Stimulated activated effector memory CD8-positive, alpha-beta T cell treated with anti-CD3 and anti-CD28 coated beads, Interleukin-12 subunit alpha, Interleukin-12 subunit beta, amount 100 ng/mL, for 72 hours (primary cell): ENCODE results near the gene CRTAC1.
"Not testable (repeated sequence)": the region's sequence is repeated elsewhere in the genome, so short reads cannot be mapped to it uniquely, and the experiment has no call there.

Experiments used
- ATAC-seq: fragments of 150-1000 bp; cut with Tn5 transposase; 2 replicates; pipeline ENCODE4 v1.10.0; 2021
- DNase-seq, 2 donors: peaks; one replicate each; pipeline ENCODE4 v3.0.0; 2021 to 2022; ENCODE audit warnings: low spot score in 2 of 2
- H3K27ac Mint-ChIP-seq: one replicate; pipeline ENCODE4 v1.8.0; 2022; ENCODE audit warnings: mild to moderate bottlenecking, mixed read lengths
- H3K36me3 Mint-ChIP-seq: one replicate; pipeline ENCODE4 v1.8.0; 2022; ENCODE audit warnings: mild to moderate bottlenecking, mixed read lengths
- H3K4me1 Mint-ChIP-seq: one replicate; pipeline ENCODE4 v1.8.0; 2022; ENCODE audit warnings: mixed read lengths
- H3K4me3 Mint-ChIP-seq: one replicate; pipeline ENCODE4 v1.8.0; 2022; ENCODE audit warnings: mild to moderate bottlenecking, mixed read lengths
- H3K9me3 Mint-ChIP-seq: one replicate; pipeline ENCODE4 v1.8.0; 2022; ENCODE audit warnings: mixed read lengths

CRTAC1 gene

DNA sequence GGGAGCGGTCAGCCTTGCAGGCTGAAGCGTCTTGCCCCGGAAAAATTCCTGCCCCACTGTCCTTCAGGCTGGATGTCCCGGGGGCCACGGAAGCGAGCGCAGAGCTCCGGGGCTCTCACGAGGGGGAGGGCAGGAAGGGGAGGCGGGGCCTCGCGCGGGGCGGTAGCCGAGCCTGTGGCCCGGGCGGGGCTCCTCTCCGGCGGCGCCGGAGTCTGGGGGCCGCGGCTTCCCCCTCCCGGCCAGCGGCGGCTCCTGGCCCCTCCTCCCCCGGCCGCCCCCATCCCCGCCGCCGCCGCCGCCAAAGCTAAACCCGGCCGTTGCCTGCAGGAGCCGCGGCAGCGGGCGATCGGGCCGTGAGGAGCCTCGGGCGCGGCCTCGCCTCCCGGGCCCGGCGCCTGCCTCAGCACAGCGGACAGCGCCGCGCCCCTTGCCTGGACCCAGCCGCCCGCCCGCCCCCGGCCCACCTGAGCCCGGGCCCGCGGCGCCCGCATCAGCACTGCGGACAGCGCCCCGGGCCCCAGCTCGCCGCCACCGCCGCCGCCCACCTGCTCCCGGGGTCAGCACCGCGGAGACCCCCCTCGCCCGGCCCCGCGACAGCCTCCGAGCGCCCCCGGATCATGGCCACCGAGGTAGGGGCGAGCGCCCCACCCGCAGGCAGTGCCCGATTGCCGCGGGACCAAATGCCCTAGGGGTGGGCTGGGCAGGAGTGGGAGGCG is 180.6 kb downstream of the CRTAC1 start, which contains the start of gene GOLGA7B:
TSS of gene GOLGA7B (plus strand) at position 157 of the 716 bp plus-strand sequence. CDS start at position 618, 461 bp downstream.
- Mint-ChIP-seq H3K4me1 (peaks cover 43% of the 10 kb centered on the region), H3K36me3 (peaks cover 6% of the 10 kb centered on the region), H3K4me3 (peak within 1 kb of the TSS; percentile 83), H3K9me3 (no peaks in the 10 kb centered on the region), H3K27ac (peak within 1 kb of the TSS; percentile 61)
- ATAC-seq, result peak; percentile 87
- DNase-seq, result peak; percentile 54 to 84

DNA sequence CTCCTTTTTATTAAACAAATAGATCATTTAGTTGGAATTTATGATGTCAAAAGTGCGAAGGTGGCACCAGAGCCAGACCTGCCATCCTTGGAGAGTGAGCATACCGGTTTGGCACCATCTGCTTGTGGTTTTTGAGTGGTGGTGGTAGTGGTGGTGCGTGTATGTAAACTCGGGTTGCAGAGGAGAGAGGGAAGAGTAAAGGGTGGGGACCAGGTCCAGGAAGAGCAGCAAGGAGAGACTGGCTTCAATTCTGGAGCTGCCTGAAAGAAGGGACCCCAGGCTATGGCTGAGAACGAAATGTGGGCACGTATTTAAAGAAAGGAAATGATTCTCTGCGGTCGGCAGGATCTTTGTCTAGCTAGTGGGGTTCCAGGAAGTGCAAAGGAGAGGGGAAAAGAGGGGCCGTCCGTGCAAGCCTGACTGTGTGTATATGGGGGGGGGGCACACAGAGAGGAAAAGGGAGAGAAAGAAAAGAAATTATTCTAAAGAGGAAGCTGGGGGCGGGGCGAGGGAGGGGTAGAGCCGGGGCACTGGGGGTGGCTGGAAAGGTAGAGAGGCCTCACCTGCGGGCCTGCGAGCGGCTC is 181.2 kb downstream of the CRTAC1 start:
- peak; percentile 19 for ATAC-seq
- Mint-ChIP-seq H3K27ac (peak overlapping the region; percentile 61), H3K9me3 (no peaks in the 10 kb centered on the region), H3K4me3 (peak overlapping the region; percentile 83), H3K36me3 (peaks cover 6% of the 10 kb centered on the region), H3K4me1 (peaks cover 43% of the 10 kb centered on the region)
- no peak for DNase-seq

DNA sequence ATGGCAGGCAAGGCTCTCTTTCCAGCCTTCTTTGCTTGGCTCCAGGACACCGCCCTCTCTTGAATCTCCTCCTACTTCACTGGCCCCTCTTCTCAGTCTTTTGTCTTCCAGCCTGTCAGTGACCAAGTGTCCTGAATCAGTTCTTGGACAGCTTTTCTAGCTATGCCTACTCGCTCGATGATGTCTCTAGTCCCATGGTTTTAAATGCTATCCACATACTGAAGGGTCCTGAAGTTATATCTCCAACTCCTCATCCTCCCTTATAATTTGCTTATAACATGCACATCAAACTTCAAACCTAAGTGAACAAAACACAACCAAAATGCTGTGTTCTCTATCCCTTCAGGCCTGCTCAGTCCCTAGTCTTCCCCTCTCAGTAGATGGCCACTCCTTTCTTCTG is 185.7 kb downstream of the CRTAC1 start:
- ATAC-seq (no peak), DNase-seq (no peak)
- H3K27ac Mint-ChIP-seq, result no peak overlapping the region
- no peak overlapping the region for H3K4me3 Mint-ChIP-seq
- H3K9me3 Mint-ChIP-seq, result no peaks in the 10 kb centered on the region
- H3K4me1 Mint-ChIP-seq, result peaks cover 18% of the 10 kb centered on the region
- peaks cover 6% of the 10 kb centered on the region for H3K36me3 Mint-ChIP-seq

DNA sequence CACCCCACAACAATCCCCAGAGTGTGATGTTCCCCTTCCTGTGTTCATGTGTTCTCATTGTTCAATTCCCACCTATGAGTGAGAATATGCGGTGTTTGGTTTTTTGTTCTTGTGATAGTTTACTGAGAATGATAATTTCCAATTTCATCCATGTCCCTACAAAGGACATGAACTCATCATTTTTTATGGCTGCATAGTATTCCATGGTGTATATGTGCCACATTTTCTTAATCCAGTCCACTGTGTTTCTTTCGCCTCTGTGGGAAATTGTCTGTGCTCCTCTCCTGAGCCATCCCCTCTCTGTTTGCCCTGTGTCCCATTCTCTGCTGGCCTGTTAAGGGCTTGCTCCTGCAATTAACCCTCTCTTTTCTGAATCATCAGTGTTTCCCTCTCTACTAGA is 186.4 kb downstream of the CRTAC1 start:
- H3K4me3 Mint-ChIP-seq, DNase-seq, ATAC-seq, H3K36me3 Mint-ChIP-seq, H3K27ac Mint-ChIP-seq, H3K9me3 Mint-ChIP-seq: not testable (repeated sequence)
- H3K4me1 Mint-ChIP-seq, result peaks cover 13% of the 10 kb centered on the region

DNA sequence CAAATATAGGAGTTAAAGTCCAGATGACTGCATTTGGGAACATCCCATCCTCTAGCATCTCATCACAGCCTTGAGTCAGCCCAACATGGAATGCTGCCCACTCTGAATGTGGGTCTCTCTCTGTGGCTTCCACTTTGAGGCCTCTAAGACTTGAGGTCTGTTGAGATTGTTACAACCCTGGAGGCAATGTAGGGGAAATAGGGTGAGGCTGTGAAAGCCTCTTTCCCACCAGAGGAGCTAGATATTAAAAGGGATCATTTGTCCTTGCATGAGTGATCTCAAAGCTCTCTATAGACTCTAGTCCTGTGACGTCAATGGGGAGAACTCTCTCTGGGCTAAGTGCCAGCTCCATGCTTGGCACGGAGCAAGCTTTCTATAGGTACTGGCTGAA is 187.1 kb downstream of the CRTAC1 start:
- DNase-seq (no peak), ATAC-seq (no peak)
- no peaks in the 10 kb centered on the region for H3K36me3 Mint-ChIP-seq
- H3K27ac Mint-ChIP-seq, result no peak overlapping the region
- no peaks in the 10 kb centered on the region for H3K9me3 Mint-ChIP-seq
- H3K4me3 Mint-ChIP-seq, result no peak overlapping the region
- H3K4me1 Mint-ChIP-seq, result peaks cover 9% of the 10 kb centered on the region

DNA sequence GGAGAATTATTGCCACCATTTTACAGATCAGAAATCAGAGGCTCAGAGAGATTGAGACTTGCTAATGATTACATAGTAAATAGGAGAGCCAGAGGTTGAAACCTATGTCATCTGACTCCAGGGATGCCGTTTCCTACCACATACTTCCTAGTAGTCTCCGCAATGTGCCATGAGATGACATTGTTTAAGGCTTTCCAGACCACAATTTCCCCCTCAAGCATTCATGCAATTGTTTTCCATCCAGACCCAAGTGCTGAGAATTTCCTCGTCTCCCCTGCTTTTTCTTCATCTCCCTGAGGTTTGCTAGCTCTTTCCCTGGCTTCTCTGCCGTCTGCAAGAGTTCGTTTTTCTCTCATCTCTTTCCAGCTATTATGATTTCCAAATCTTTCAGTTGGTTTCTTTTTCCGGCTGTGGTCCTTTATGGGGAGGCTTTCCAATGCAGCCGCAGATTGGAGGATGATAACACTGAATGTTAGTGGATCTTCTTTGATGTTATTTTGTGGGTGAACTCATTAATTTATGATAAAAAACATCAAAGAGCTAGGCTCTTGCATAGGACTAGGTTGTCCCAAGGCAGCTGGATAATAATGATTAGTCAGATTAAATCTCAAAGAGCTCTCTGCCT is 187.7 kb downstream of the CRTAC1 start:
- no peak overlapping the region for H3K4me3 Mint-ChIP-seq
- H3K27ac Mint-ChIP-seq, result no peak overlapping the region
- peaks cover 9% of the 10 kb centered on the region for H3K4me1 Mint-ChIP-seq
- ATAC-seq (no peak), DNase-seq (no peak)
- no peaks in the 10 kb centered on the region for H3K36me3 Mint-ChIP-seq
- H3K9me3 Mint-ChIP-seq, result no peaks in the 10 kb centered on the region

DNA sequence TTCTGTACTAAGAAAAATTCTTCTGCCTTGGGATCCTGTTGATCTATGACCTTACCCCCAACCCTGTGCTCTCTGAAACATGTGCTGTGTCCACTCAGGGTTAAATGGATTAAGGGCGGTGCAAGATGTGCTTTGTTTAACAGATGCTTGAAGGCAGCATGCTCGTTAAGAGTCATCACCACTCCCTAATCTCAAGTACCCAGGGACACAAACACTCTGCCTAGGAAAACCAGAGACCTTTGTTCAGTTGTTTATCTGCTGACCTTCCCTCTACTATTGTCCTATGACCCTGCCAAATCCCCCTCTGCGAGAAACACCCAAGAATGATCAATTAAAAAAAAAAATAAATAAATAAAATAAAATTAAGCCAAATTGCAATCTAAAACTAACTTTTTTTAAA is 188.3 kb downstream of the CRTAC1 start:
- not testable (repeated sequence) for H3K36me3 Mint-ChIP-seq, H3K9me3 Mint-ChIP-seq, H3K4me3 Mint-ChIP-seq, DNase-seq, ATAC-seq, H3K27ac Mint-ChIP-seq
- H3K4me1 Mint-ChIP-seq, result peaks cover 12% of the 10 kb centered on the region

DNA sequence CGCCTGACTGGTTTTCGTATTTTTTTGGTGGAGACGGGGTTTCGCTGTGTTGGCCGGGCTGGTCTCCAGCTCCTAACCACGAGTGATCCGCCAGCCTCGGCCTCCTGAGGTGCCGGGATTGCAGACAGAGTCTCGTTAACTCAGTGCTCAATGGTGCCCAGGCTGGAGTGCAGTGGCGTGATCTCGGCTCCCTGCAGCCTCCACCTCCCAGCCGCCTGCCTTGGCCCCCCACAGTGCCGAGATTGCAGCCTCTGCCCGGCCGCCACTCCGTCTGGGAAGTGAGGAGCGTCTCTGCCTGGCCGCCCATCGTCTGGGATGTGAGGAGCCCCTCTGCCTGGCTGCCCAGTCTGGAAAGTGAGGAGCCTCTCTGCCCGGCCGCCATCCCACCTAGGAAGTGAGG is 189.3 kb downstream of the CRTAC1 start:
- Mint-ChIP-seq H3K27ac (peak overlapping the region; percentile 48), H3K4me1 (peaks cover 21% of the 10 kb centered on the region)
- not testable (repeated sequence) for ATAC-seq, H3K4me3 Mint-ChIP-seq, DNase-seq, H3K9me3 Mint-ChIP-seq, H3K36me3 Mint-ChIP-seq

DNA sequence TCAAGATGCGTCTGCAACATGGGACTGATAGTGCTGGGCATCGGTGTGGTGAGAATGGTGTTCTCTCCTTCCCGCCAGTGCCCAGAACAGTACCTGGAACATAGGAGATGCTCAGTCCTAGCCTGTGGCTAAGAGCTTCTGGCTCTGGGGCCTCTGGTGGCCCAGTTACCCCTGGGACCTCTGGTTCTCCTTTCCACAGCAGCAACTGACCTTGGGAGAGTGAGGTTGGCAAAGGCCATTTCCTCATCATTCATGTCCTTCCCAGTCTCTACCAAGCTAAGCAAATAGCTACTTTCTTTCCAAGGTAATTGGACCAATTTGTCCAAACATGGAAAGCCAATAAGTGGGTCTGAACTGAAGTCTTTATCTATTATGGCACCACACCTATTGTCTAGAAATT is 192.3 kb downstream of the CRTAC1 start:
- Mint-ChIP-seq H3K9me3 (no peaks in the 10 kb centered on the region), H3K4me1 (peaks cover 21% of the 10 kb centered on the region), H3K27ac (no peak overlapping the region), H3K36me3 (no peaks in the 10 kb centered on the region), H3K4me3 (no peak overlapping the region)
- ATAC-seq (no peak), DNase-seq (no peak)

DNA sequence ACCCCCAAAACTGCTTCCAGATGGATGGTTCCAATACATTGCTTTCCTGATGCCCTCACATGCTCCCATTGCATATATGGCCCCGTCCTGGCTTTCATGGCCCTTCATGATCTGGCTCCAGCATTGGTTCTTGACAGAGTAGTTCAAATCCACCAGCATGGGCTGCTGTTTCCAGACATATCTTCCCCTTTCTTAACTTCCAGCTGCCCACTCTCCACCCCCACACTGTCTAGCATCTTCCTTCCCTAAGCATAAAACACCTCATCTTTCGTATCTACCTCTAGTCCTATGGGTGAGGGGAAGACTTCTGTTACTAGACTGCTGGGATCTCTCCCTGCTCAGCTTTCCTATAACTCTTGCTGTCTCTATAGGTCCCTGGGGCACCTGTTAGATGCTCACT is 194.0 kb downstream of the CRTAC1 start:
- no peaks in the 10 kb centered on the region for H3K9me3 Mint-ChIP-seq
- no peak for ATAC-seq
- DNase-seq, result no peak
- H3K4me1 Mint-ChIP-seq, result peaks cover 21% of the 10 kb centered on the region
- H3K27ac Mint-ChIP-seq, result no peak overlapping the region
- H3K36me3 Mint-ChIP-seq, result no peaks in the 10 kb centered on the region
- H3K4me3 Mint-ChIP-seq, result no peak overlapping the region

DNA sequence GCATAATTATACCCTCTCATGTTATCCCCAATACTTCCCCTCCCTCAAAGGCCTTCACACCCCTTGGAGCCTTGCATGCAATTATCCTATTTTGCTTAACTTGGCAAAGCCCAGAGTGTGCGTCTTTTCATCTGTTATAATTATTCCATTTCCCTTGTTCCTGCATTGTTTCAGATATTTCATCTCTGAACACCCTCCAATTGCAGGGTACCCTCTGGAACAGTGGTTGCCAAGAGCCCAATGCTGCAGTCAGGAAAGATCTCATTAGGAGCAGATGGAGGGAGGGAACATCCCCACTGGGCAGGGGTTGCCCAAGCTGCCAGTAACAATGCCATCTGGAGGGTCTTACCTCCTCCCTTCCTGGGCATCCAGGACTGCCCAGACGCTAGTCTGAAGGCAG is 199.2 kb downstream of the CRTAC1 start:
- no peak for ATAC-seq
- Mint-ChIP-seq H3K4me1 (peaks cover 28% of the 10 kb centered on the region), H3K27ac (no peak overlapping the region), H3K4me3 (no peak overlapping the region), H3K36me3 (no peaks in the 10 kb centered on the region), H3K9me3 (no peaks in the 10 kb centered on the region)
- no peak for DNase-seq

DNA sequence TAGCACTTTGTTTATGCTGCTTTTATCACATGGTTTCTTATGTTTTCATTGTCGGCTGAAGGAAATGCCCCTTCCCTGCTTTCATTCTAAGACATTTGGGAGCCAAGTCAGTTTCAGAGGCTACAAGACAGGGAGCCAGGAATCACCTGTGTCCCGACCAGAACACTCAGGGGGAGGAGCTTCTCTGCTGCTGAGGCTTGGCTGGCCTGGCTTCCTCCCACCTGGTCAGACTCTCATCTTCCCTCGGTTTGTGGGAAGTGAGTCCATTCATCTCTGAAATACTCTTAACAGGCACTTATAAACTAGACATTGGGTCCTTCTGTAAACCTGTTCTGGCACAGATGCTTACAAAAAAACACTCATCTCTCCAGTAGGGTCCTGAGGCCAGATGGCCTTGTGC is 200.4 kb downstream of the CRTAC1 start:
- H3K4me1 Mint-ChIP-seq, result peaks cover 35% of the 10 kb centered on the region
- no peaks in the 10 kb centered on the region for H3K9me3 Mint-ChIP-seq
- H3K36me3 Mint-ChIP-seq, result no peaks in the 10 kb centered on the region
- no peak overlapping the region for H3K4me3 Mint-ChIP-seq
- H3K27ac Mint-ChIP-seq, result peak overlapping the region; percentile 62
- DNase-seq (no peak), ATAC-seq (no peak)

DNA sequence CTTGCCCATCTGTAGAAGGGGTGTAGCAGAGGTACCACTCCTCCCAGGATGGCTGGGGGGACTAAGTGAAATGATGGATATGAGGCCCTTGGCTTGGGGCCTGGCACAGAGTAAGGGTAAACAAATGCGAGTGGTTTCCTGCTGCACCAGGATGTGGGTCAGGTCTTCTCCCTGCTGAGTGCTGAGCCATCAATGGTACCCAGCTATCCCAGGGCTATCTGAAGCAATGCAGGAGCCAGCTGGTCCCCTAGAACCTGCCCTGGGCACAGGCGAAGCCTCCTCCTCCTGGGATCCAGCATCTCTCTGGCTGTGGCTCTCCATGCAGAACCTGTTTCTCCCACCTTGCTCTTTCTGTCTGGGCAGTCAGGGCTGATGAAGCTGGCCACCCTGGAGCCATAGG is 201.7 kb downstream of the CRTAC1 start:
- Mint-ChIP-seq H3K4me1 (peaks cover 35% of the 10 kb centered on the region), H3K36me3 (no peaks in the 10 kb centered on the region), H3K9me3 (no peaks in the 10 kb centered on the region), H3K4me3 (no peak overlapping the region), H3K27ac (peak overlapping the region; percentile 83)
- ATAC-seq (peak; percentile 68), DNase-seq (no peak)

DNA sequence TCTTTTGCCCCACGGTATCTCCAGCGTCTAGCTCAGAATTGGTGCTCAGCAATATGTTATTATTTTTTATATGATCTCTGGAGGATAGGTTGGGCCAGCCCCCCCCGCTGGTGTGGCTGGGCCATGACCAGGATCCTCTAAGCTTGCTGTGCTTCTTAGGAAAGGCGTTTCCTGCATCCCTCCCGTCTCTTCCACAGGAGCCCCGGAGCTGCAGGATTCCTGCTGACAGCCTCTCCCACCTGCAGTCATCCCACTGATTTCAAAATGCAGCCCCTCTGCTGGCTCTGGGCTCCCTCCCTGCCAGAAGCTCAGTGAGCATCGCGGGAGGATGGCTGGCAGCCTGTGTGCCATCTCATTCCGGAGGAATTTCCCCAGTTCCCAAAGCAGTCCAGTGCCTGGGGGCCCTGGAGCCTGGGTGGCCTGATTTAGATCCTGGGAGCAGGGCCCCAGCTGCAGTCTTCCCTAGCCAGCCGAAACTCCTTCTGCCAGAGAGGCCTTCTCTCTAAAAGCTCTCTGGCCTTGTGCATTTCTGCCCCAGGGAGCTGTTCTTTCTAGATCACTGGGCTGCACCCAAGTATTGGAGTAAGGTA is 202.6 kb downstream of the CRTAC1 start:
- Mint-ChIP-seq H3K4me1 (peaks cover 35% of the 10 kb centered on the region), H3K36me3 (no peaks in the 10 kb centered on the region), H3K9me3 (no peaks in the 10 kb centered on the region), H3K27ac (peak overlapping the region; percentile 83), H3K4me3 (no peak overlapping the region)
- ATAC-seq (no peak), DNase-seq (no peak)

DNA sequence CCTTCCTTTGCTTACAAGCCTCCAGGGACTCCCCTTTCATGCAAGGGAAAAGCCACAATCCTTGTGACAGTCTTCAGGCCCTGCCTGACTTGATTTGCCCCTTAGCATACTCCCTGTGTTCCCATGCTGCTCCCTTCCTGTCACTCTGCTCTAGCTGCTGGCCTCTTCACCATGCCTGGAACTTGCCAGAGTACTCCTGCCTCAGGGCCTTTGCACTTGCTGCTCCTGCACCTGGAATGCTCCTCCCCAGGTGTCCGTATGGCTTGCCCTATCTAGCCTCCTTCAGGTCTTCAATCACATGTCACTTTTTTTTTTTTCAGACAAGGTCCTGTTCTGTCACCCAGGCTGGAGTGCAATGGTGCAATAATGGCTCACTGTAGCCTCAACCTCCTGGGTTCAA is 203.5 kb downstream of the CRTAC1 start:
- Mint-ChIP-seq H3K36me3 (no peaks in the 10 kb centered on the region), H3K4me3 (no peak overlapping the region), H3K4me1 (peaks cover 35% of the 10 kb centered on the region), H3K9me3 (no peaks in the 10 kb centered on the region), H3K27ac (no peak overlapping the region)
- DNase-seq, result no peak
- ATAC-seq, result no peak
